Kidney epithelial cell (primary cell): ENCODE data around the gene MAPT. TPM values are rescaled to one million over a fixed set of nuclear protein-coding genes. Genes with fewer than 3 reads are reported as not detected.

ENCODE experiments used
- DNase-seq: peaks from one replicate; pipeline ENCODE4 v3.0.0-alpha.2; 2010; ENCODE audit warnings: low read depth
- H3K27me3 ChIP-seq: 2 replicates; pipeline ENCODE4 v1.6.0; 2011; ENCODE audit warnings: low read length; ENCODE audit not compliant: control insufficient read depth, insufficient read depth
- H3K36me3 ChIP-seq: 2 replicates; pipeline ENCODE4 v1.5.1; 2011; ENCODE audit warnings: low read length; ENCODE audit not compliant: control insufficient read depth, insufficient read depth
- H3K4me3 ChIP-seq: 2 replicates; pipeline ENCODE4 v1.5.1; 2011; ENCODE audit warnings: low read depth, mild to moderate bottlenecking, control low read depth, low read length
- total RNA-seq: library from RNA; depleted of rRNA; stranded (reverse); fragments of >200 nt; gene quantifications from 2 replicates; pipeline ENCODE4 v1.2.3, GENCODE V29; 2015
- TF ChIP-seq, protein P1 (sequence below): IDR thresholded peaks from 2 replicates; pipeline ENCODE4 v1.5.1; 2011; ENCODE audit warnings: mild to moderate bottlenecking, moderate library complexity, low read length, control low read depth, inconsistent platforms; ENCODE audit not compliant: insufficient read depth, poor library complexity, severe bottlenecking

Gene MAPT
- total RNA-seq, 1 donor from 2014 or later: 0.25 TPM

DNA sequence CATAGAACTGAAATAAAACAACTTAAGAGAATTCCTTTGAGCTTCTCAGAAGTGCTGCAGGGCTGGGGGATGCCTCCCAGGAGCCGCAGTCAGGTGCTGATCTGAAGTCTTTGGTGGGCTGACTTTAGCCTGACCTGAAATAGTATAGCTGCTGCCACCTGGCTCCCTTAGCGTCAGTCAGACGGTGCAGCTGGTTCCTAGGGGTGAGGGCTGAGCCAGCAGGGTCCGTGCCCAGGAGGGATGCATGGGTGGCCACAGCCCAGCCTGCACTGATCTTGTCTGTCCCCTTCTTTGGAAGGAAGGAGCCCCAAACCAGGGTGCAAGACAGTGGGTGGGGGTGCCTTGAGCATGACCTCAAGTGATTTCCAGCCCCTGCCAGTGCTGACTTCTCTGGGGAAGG lies 11.5 kb downstream of the MAPT start:
- TF ChIP-seq, protein P1, sequence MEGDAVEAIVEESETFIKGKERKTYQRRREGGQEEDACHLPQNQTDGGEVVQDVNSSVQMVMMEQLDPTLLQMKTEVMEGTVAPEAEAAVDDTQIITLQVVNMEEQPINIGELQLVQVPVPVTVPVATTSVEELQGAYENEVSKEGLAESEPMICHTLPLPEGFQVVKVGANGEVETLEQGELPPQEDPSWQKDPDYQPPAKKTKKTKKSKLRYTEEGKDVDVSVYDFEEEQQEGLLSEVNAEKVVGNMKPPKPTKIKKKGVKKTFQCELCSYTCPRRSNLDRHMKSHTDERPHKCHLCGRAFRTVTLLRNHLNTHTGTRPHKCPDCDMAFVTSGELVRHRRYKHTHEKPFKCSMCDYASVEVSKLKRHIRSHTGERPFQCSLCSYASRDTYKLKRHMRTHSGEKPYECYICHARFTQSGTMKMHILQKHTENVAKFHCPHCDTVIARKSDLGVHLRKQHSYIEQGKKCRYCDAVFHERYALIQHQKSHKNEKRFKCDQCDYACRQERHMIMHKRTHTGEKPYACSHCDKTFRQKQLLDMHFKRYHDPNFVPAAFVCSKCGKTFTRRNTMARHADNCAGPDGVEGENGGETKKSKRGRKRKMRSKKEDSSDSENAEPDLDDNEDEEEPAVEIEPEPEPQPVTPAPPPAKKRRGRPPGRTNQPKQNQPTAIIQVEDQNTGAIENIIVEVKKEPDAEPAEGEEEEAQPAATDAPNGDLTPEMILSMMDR: no peak
- no peak for DNase-seq

DNA sequence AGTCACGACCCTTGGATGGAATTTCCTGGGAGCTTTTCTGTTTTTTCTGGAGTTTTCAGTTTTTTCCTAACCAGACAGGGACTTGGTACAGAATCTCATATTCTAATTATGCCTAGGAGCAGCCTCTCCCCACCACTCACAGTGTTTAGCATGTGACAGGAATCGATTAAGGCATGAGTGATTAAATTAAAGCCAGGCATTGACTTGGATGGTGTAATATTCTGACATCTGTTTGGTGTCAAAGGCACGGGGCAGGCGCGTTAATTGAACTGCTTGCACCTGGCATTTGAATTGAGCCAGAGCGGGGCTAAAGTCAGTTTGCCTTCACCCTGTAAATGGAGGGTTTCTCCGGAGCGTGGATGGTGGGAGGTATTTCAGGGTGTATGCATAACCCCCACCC lies 11.9 kb downstream of the MAPT start:
- no peak for DNase-seq
- Histone ChIP-seq H3K4me3 (no peak overlapping the region), H3K36me3 (no peaks in the 10 kb centered on the region), H3K27me3 (peaks cover 32% of the 10 kb centered on the region)
- TF ChIP-seq, protein P1: no peak

More for the DNA sequence above, 11.5 kb downstream of the MAPT start:
- Histone ChIP-seq H3K36me3 (no peaks in the 10 kb centered on the region), H3K4me3 (no peak overlapping the region), H3K27me3 (peaks cover 34% of the 10 kb centered on the region)

DNA sequence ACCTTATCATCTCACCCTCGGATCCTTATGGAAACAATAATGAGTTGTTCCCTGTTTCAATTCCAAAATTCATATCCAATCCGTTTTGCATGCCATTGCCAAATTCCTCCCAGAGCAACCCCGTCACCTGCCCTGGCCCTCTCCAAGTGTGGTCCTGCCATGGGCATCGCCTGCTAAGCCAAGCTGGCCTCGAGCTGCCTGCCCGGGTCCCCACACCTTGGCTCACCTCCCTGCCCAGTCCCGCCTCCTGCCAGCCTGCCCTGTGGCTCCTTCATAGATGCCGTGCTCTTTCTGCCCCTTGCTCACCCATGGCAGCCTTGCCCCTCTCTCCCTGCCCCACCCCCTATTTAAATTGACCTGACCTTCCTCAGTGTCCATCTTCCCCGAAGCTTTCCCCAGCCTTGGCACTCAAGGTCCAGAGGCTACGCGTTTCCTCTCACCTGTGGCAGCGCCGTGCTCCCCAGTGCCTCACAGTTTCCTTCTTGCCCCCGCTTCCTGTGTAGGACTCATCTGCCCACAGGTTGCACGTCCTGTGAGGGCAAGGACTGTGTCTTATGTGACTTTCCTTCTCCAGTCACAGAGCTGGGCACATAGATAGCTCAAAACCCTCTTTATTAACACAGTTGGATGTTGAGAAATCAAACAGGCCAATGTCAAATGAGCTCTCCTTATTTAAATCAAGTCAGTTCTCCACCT lies 12.7 kb downstream of the MAPT start:
- Histone ChIP-seq H3K36me3 (no peaks in the 10 kb centered on the region), H3K4me3 (no peak overlapping the region), H3K27me3 (peaks cover 32% of the 10 kb centered on the region)
- no peak for DNase-seq
- TF ChIP-seq, protein P1: no peak

DNA sequence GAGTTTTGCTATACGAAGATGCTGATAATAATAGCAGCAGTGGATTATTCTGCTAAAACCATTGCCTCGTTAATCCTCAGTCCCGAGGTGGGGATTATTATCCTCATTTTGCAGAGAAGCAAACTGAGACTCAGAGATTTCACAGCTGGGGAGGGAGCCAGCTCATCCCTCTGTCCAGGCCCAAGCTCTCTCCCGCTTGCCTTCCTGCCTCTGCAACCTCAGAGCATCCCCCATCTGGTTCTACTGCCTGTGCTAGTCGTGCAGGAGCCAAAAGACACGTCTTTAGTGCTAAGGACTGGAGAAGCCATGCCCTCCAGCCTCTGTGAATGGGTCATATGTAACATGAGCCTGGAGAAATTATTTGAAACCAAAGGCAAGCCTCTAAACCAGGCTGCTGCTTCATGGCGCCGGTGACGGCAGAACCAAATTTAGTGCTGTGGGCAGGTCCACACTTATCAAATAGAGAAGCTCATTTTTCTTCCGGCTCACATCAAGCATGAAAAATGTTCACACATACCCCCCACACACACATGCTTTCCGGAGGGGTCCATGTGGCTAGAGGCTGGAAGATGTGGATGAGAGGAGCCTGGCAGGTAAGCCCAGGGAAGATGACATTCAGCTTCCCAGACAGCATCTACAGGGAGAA lies 13.5 kb downstream of the MAPT start:
- no peak overlapping the region for H3K4me3 ChIP-seq
- TF ChIP-seq, protein P1: no peak

DNA sequence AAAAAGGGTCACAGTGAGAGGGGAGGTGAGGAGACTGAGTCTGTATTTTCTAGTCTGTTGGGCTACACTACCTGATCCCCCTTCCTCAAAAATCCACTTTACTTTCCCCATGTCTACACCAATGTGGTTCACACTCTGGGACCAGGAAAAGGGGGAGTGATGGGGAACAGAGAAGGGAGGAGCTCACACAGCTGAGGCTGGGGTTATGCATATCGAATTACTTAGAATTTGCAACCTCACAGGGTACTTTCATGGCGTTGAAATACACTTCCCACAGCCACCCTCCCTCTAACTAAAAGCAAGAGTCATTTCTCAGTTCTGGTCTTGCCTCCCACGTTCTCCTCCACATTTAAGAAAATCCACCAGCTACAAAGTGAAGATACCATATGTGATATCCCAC lies 14.1 kb downstream of the MAPT start:
- TF ChIP-seq, protein P1: no peak
- DNase-seq: no peak
- peaks cover 29% of the 10 kb centered on the region for H3K27me3 ChIP-seq
- H3K4me3 ChIP-seq: no peak overlapping the region
- no peaks in the 10 kb centered on the region for H3K36me3 ChIP-seq

More for the DNA sequence above, 13.5 kb downstream of the MAPT start:
- H3K27me3 ChIP-seq: peaks cover 32% of the 10 kb centered on the region
- DNase-seq: no peak
- no peaks in the 10 kb centered on the region for H3K36me3 ChIP-seq
